SK-N-SH (cell line): ENCODE measurements around the gene SFXN5.

Source experiments
- CHD2 ChIP-seq: fragments of 150-350 bp; IDR thresholded peaks from 2 replicates; pipeline ENCODE4 v1.6.1; 2018; ENCODE audit warnings: low read length; ENCODE audit not compliant: partially characterized antibody
- CTCF ChIP-seq: fragments of 200-600 bp; sonication (generic); IDR thresholded peaks from 2 replicates; pipeline ENCODE4 v1.6.1; 2017; ENCODE audit warnings: antibody characterized with exemption, mild to moderate bottlenecking, moderate library complexity
- EP300 ChIP-seq, 2 experiments: IDR thresholded peaks; 2 replicates each; pipeline versions ENCODE4 v1.4.0 to v1.6.1; 2012; ENCODE audit warnings: borderline replicate concordance in 1 of 2, low read depth in 1 of 2, low read length in 1 of 2
- EZH2phosphoT487 ChIP-seq: fragments of 200-600 bp; sonication (generic); IDR thresholded peaks from 2 replicates; pipeline ENCODE4 v1.6.1; 2017; ENCODE audit warnings: low read depth, mixed run types, mild to moderate bottlenecking, antibody characterized with exemption, moderate library complexity, borderline replicate concordance
- FOXJ3 ChIP-seq: sonication (generic); formaldehyde crosslinking; IDR thresholded peaks from 2 replicates; pipeline ENCODE4 v1.5.1; 2020; ENCODE audit warnings: mild to moderate bottlenecking, missing genetic modification reagents
- GABPA ChIP-seq: IDR thresholded peaks from 2 replicates; pipeline ENCODE4 v1.4.0; 2012; ENCODE audit warnings: low read depth, mild to moderate bottlenecking
- GATA2 ChIP-seq: sonication (generic); formaldehyde crosslinking; IDR thresholded peaks from 2 replicates; pipeline ENCODE4 v1.5.0; 2020; ENCODE audit warnings: mild to moderate bottlenecking, missing genetic modification reagents
- IRF3 ChIP-seq: fragments of 150-350 bp; IDR thresholded peaks from 2 replicates; pipeline ENCODE4 v1.6.1; 2016; ENCODE audit warnings: mild to moderate bottlenecking, low read depth, low read length
- JUND ChIP-seq: IDR thresholded peaks from 2 replicates; pipeline ENCODE4 v1.4.0; 2012
- POLR2AphosphoS5 ChIP-seq: IDR thresholded peaks from 2 replicates; pipeline ENCODE4 v1.6.1; 2012; ENCODE audit warnings: low read depth, low read length
- RCOR1 ChIP-seq: fragments of 150-350 bp; IDR thresholded peaks from 2 replicates; pipeline ENCODE4 v1.6.1; 2017; ENCODE audit warnings: antibody characterized with exemption, low read length
- TEAD4 ChIP-seq: IDR thresholded peaks from 2 replicates; pipeline ENCODE4 v1.4.0; 2012; ENCODE audit warnings: mild to moderate bottlenecking, borderline replicate concordance; ENCODE audit not compliant: insufficient read depth

GRCh38 chr2:73111073-73112025, 39.8 kb upstream of the SFXN5 start:
- TF ChIP-seq JUND: no peak
- TF ChIP-seq CTCF: no peak
- no peak for TF ChIP-seq TEAD4
- TF ChIP-seq POLR2AphosphoS5: no peak
- no peak for TF ChIP-seq FOXJ3 (CRISPR knock-in tag)
- no peak for TF ChIP-seq GATA2 (CRISPR knock-in tag)
- TF ChIP-seq CHD2: no peak
- no peak for TF ChIP-seq EZH2phosphoT487
- TF ChIP-seq GABPA: no peak
- no peak for TF ChIP-seq IRF3
- no peak for TF ChIP-seq RCOR1
- no peak for TF ChIP-seq EP300 (IDR thresholded peaks at IDR 0.05; ENCODE audit: borderline replicate concordance in 1 of 2, low read depth in 1 of 2, low read length in 1 of 2)
